ENCODE measurements around the gene LEFTY1. TPM values are rescaled to one million over a fixed set of nuclear protein-coding genes. Genes with fewer than 3 reads are reported as not detected.

LEFTY1 gene
- total RNA-seq, 1 donor from 2014 or later, result 0.40 TPM

DNA sequence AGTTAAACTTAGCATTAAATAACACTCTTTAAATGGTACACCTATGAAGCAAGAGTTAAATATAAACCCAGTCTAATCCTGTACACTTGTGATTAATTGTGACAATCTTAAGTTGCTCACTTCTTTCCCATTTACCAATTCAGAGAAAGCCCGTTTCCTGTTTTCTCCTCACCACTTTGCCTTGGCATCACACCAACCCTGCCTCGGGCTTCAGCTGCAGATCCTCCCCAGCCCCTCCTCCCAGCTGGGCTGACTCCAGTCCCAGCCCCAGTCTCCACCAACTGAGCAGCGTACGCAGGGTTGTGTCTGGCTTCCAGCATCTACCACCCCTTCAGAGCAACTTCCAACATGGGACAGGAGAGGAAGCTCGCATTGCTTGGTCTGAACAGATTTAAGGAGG, 31.0 kb upstream of the LEFTY1 start:
- H3K27me3 Mint-ChIP-seq (ENCODE audit: unreplicated experiment), result no peaks in the 10 kb centered on the region
- TF ChIP-seq, protein P1, sequence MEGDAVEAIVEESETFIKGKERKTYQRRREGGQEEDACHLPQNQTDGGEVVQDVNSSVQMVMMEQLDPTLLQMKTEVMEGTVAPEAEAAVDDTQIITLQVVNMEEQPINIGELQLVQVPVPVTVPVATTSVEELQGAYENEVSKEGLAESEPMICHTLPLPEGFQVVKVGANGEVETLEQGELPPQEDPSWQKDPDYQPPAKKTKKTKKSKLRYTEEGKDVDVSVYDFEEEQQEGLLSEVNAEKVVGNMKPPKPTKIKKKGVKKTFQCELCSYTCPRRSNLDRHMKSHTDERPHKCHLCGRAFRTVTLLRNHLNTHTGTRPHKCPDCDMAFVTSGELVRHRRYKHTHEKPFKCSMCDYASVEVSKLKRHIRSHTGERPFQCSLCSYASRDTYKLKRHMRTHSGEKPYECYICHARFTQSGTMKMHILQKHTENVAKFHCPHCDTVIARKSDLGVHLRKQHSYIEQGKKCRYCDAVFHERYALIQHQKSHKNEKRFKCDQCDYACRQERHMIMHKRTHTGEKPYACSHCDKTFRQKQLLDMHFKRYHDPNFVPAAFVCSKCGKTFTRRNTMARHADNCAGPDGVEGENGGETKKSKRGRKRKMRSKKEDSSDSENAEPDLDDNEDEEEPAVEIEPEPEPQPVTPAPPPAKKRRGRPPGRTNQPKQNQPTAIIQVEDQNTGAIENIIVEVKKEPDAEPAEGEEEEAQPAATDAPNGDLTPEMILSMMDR (IDR thresholded peaks at IDR 0.05), result no peak
- H3K4me3 Mint-ChIP-seq (ENCODE audit: unreplicated experiment), result no peak overlapping the region
- no peaks in the 10 kb centered on the region for H3K9me3 Mint-ChIP-seq (ENCODE audit: unreplicated experiment)
- DNase-seq (ENCODE audit: extremely low spot score, unreplicated experiment), result peak; percentile 92
- H3K4me1 Mint-ChIP-seq (ENCODE audit: unreplicated experiment), result peaks cover 37% of the 10 kb centered on the region
- peaks cover 23% of the 10 kb centered on the region for H3K36me3 Mint-ChIP-seq (ENCODE audit: unreplicated experiment)
- peak overlapping the region; percentile 88 for H3K27ac Mint-ChIP-seq (ENCODE audit: unreplicated experiment)

DNA sequence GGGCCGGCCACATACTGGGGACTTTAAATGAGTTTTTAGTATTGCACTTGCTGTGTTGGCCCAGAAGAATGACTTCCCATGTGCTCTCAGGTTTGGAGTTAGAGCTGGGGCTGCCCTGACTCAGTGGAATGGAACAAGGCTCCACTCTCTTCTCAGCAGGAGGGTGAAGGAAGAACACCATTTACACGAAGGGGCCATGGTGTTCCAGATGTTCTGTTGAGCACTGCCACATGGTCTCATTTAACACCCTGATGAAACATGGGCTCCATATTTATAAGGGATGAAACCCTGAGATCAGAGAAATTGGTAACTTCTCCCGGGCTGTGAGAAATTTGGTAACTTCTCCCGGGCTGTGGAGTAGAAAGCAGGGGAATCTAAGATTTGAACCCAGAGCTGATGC, 29.3 kb upstream of the LEFTY1 start:
- TF ChIP-seq, protein P1 (IDR thresholded peaks at IDR 0.05), result no peak
- no peak for DNase-seq (ENCODE audit: extremely low spot score, unreplicated experiment)
- Mint-ChIP-seq H3K4me1 (ENCODE audit: unreplicated experiment) (peaks cover 33% of the 10 kb centered on the region), H3K36me3 (ENCODE audit: unreplicated experiment) (peaks cover 26% of the 10 kb centered on the region), H3K4me3 (ENCODE audit: unreplicated experiment) (no peak overlapping the region), H3K27ac (ENCODE audit: unreplicated experiment) (no peak overlapping the region), H3K9me3 (ENCODE audit: unreplicated experiment) (no peaks in the 10 kb centered on the region), H3K27me3 (ENCODE audit: unreplicated experiment) (no peaks in the 10 kb centered on the region)

DNA sequence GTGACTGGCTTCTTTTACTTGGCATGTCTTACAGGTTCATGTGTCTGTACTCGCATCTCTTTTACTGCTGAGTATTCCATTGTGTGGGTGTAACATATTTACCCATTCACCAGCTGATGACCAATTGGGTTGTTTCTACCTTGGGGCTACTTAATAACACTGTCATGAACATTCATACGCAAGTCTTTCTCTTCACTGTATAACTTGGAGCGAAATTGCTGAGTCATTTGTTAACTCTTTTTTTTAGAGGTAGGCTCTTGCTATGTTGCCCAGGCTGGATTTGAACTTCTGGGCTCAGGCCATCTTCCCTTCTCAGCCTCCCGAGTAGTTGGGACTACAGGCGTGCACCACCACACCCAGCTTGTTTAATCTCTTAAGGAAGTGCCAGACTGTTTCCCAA, 28.6 kb upstream of the LEFTY1 start:
- Mint-ChIP-seq H3K27ac (ENCODE audit: unreplicated experiment) (peak overlapping the region; percentile 50), H3K27me3 (ENCODE audit: unreplicated experiment) (no peaks in the 10 kb centered on the region), H3K9me3 (ENCODE audit: unreplicated experiment) (no peaks in the 10 kb centered on the region), H3K4me3 (ENCODE audit: unreplicated experiment) (no peak overlapping the region), H3K4me1 (ENCODE audit: unreplicated experiment) (peaks cover 25% of the 10 kb centered on the region), H3K36me3 (ENCODE audit: unreplicated experiment) (peaks cover 28% of the 10 kb centered on the region)
- TF ChIP-seq, protein P1 (IDR thresholded peaks at IDR 0.05), result no peak
- DNase-seq (ENCODE audit: extremely low spot score, unreplicated experiment), result no peak

DNA sequence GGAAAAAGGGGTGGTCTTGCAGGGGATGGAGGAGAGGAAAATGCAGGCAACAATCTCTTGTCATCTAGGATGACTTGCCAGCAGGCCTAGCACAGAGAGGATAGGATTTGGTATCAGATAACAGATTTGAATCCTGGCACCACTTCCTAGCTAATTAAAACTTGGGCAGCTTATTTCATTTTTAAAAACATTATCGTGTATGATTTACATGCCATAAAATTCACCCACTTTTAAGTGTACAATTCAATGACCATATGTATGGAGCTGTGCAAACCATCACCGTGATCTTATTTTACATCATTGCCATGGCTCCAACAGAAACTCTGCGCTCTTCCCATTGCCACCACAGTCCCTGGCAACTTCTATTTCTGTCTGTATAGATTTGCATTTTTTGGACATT, 28.2 kb upstream of the LEFTY1 start:
- TF ChIP-seq, protein P1 (IDR thresholded peaks at IDR 0.05), result no peak
- Mint-ChIP-seq H3K36me3 (ENCODE audit: unreplicated experiment) (peaks cover 28% of the 10 kb centered on the region), H3K27me3 (ENCODE audit: unreplicated experiment) (no peaks in the 10 kb centered on the region), H3K27ac (ENCODE audit: unreplicated experiment) (peak overlapping the region; percentile 50), H3K9me3 (ENCODE audit: unreplicated experiment) (no peaks in the 10 kb centered on the region), H3K4me1 (ENCODE audit: unreplicated experiment) (peaks cover 21% of the 10 kb centered on the region), H3K4me3 (ENCODE audit: unreplicated experiment) (no peak overlapping the region)
- DNase-seq (ENCODE audit: extremely low spot score, unreplicated experiment), result no peak

DNA sequence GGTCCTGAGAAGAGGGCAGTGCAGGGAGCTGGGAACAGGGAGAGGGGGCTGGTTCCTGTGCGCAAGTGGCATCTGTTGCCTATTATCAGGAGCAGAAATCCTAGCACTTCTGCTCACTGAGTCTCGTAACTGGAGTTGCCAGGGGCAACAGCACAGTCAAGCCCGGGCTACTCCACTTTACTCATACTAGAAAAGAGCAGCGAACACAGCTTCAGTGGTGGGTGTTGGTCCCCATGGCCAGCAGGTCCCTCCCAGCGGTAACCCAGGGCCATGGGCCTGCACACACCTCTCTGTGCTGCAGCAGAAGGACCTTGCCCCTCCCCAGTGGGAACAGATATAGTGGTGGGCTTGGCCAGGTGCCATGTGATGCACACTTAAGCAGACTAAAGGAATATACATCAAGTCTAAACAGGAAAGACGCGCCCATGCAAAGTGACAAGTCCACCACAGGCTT, 26.6 kb upstream of the LEFTY1 start:
- H3K4me3 Mint-ChIP-seq (ENCODE audit: unreplicated experiment), result no peak overlapping the region
- no peak overlapping the region for H3K27ac Mint-ChIP-seq (ENCODE audit: unreplicated experiment)
- TF ChIP-seq, protein P1 (IDR thresholded peaks at IDR 0.05), result no peak
- no peak for DNase-seq (ENCODE audit: extremely low spot score, unreplicated experiment)
- H3K36me3 Mint-ChIP-seq (ENCODE audit: unreplicated experiment), result peaks cover 30% of the 10 kb centered on the region
- H3K9me3 Mint-ChIP-seq (ENCODE audit: unreplicated experiment), result no peaks in the 10 kb centered on the region
- no peaks in the 10 kb centered on the region for H3K27me3 Mint-ChIP-seq (ENCODE audit: unreplicated experiment)
- peaks cover 13% of the 10 kb centered on the region for H3K4me1 Mint-ChIP-seq (ENCODE audit: unreplicated experiment)

Measured in osteocyte (in vitro differentiated cells).